Stimulated activated CD4-positive, alpha-beta T cell treated with anti-CD3 and anti-CD28 coated beads, Interleukin-2, amount 100 ng/mL, for 24 hours (primary cell): ENCODE measurements around the gene PHRF1.
A peak's percentile ranks its signal among the peaks of the same experiment; 100 is the strongest.

Experiments
- DNase-seq, 2 donors: peaks; one replicate each; pipeline ENCODE4 v3.0.0-alpha.2; 2020

The PHRF1 gene

DNA sequence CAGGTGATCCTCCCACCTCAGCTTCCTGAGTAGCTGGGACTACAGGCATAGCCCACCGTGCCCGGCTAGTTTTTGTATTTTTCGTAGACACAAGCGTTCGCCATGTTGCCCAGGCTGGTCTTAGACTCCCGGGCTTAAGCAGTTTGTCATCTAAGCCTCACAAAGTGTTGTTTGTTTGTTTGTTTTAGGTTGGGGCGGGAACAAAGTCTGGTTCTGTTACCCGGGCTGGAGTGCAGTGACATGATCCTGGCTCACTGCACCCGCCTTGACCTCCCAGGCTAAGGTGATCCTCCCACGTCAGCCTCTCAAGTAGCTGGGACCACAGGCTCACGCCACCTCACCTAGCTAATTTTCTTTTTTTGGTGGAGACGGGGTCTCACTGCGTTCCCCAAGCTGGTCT, 26.9 kb downstream of the PHRF1 start:
- DNase-seq, result no peak

DNA sequence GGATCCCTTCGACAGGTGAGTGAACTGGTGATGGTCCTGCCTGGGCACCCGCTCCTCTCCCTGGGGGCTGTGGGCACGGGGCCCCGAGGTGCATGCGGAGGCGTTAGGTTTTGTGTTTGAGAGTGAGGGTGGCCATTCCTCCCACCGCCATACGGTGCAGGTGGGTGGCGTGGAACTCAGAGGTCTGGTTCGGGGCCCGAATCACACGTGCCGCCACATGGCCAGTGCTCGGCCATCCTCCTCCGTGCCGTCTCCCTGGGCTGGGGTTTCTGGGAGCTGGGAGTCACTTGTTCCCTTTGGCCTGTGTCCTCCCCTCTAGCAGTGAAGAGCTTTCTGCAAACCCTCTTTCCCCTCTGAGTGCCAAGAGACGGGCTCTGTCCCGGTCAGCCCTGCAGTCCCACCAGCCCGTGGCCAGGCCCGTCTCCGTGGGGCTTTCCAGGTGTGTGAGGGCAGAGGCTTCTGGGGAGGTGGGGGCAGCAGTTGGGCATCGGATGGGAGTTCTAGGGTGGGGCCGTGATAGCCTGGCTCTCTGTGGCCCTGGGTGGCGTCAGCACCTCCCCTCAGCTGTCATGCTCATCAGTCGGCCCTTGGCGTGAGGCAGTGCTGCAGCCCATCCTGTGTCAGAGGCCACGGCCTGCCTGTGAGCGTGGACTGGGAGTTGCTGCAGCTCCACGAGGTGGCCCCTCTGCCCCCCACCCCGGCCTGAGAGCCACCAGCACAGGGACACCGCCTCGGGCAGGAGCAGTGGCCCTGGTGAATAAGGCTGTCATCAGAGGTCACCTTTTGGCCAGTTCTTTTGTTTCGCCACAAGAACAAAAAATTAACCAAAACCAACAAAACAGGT, 29.2 kb downstream of the PHRF1 start:
- DNase-seq, result no peak

DNA sequence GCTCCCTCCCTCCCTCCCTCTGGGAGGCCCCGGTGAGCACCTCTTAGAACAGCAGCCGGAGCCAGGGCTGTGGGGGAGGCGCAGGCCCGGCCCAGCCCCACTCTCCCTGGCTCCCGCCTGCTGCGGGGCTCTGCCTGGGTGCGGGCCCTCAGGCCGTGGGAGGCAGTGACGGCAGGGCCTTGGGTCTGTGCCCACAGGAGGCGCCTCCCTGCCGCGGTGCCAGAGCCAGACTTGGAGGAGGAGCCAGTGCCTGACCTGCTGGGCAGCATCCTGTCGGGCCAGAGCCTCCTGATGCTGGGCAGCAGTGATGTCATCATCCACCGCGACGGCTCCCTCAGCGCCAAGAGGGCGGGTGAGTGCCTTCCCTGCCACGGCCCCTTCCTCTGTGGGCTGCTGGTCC, 30.0 kb downstream of the PHRF1 start:
- no peak for DNase-seq

DNA sequence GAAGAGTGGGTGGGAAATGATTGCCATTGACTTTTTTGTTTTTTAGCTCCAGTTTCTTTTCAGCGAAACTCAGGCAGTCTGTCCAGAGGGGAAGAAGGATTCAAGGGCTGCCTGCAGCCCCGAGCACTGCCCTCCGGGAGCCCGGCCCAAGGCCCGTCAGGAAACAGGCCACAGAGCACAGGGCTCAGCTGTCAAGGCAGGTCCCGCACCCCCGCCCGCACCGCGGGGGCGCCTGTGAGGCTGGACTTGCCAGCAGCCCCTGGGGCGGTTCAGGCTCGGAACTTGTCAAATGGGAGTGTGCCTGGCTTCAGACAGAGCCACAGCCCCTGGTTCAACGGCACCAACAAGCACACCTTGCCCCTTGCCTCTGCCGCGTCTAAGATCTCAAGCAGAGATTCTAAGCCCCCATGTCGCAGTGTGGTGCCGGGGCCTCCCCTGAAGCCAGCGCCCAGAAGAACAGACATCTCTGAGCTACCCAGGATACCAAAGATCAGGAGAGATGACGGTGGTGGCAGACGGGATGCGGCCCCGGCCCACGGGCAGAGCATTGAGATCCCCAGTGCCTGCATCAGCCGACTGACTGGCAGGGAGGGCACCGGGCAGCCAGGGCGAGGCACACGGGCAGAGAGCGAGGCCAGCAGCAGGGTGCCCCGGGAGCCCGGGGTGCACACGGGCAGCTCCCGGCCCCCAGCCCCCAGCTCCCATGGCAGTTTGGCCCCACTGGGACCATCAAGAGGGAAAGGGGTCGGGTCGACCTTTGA, 30.9 kb downstream of the PHRF1 start:
- DNase-seq, result no peak

DNA sequence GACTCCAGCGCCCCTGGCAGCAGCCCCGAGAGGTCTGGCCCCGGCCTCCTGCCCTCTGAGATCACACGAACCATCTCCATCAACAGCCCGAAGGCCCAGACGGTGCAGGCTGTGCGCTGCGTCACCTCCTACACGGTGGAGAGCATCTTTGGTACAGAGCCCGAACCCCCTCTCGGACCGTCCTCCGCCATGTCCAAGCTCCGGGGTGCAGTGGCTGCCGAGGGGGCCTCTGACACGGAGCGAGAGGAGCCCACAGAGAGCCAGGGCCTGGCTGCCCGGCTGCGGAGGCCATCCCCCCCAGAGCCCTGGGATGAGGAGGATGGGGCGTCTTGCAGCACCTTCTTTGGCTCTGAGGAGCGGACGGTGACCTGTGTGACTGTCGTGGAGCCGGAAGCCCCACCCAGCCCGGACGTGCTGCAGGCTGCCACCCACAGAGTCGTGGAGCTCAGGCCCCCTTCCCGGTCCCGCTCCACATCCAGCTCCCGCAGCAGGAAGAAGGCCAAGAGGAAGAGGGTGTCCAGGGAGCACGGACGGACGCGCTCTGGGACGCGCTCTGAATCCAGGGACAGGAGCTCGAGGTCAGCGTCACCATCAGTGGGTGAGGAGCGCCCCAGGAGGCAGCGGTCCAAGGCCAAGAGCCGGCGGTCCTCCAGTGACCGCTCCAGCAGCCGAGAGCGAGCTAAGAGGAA, 31.8 kb downstream of the PHRF1 start:
- no peak for DNase-seq

DNA sequence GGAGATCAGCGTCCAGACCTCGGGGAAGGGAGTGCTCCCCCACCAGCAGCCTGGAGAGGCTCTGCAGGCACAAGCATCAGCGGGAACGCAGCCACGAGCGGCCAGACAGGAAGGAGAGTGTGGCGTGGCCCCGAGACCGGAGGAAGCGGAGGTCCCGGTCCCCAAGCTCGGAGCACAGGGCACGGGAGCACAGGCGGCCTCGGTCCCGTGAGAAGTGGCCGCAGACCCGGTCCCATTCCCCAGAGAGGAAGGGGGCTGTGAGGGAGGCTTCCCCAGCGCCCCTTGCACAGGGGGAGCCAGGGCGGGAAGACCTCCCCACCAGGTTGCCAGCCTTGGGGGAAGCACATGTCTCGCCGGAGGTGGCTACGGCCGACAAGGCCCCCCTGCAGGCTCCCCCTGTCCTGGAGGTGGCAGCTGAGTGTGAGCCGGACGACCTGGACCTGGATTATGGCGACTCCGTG, 32.6 kb downstream of the PHRF1 start:
- DNase-seq, result no peak

DNA sequence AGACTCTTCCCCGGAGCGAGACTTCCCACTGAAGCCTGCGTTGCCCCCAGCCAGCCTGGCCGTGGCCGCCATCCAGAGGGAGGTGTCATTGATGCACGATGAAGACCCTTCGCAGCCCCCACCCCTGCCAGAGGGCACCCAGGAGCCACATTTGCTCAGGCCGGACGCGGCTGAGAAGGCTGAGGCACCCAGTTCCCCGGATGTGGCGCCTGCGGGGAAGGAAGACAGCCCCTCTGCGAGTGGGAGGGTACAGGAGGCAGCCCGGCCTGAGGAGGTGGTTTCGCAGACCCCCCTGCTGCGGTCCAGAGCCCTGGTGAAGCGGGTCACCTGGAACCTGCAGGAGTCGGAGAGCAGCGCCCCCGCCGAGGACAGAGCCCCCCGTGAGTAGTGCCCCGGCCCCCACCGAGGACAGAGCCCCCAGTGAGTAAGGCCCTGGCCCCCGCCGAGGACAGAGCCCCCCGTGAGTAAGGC, 33.1 kb downstream of the PHRF1 start:
- no peak for DNase-seq

DNA sequence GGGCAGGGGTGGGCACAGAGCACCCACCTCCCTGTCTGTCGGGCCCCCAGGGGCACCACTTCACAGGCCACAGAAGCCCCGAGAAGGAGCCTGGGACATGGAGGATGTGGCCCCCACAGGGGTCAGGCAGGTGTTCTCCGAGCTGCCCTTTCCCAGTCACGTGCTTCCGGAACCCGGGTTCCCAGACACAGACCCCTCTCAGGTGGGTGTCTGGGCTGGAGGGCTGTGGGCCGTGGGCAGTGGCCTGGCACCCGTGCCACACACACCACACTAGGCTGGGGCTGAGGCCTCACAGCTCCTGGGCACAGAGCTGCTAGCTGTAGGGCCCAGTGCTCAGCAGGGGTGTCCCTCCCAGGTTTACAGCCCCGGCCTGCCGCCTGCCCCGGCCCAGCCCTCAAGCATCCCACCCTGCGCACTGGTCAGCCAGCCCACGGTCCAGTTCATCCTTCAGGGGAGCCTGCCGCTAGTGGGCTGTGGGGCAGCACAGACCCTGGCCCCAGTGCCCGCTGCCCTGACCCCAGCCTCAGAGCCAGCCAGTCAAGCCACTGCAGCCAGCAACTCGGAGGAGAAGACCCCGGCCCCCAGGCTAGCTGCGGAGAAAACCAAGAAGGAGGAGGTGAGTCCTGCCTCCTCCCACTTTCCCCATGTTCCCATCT, 34.0 kb downstream of the PHRF1 start:
- no peak for DNase-seq

DNA sequence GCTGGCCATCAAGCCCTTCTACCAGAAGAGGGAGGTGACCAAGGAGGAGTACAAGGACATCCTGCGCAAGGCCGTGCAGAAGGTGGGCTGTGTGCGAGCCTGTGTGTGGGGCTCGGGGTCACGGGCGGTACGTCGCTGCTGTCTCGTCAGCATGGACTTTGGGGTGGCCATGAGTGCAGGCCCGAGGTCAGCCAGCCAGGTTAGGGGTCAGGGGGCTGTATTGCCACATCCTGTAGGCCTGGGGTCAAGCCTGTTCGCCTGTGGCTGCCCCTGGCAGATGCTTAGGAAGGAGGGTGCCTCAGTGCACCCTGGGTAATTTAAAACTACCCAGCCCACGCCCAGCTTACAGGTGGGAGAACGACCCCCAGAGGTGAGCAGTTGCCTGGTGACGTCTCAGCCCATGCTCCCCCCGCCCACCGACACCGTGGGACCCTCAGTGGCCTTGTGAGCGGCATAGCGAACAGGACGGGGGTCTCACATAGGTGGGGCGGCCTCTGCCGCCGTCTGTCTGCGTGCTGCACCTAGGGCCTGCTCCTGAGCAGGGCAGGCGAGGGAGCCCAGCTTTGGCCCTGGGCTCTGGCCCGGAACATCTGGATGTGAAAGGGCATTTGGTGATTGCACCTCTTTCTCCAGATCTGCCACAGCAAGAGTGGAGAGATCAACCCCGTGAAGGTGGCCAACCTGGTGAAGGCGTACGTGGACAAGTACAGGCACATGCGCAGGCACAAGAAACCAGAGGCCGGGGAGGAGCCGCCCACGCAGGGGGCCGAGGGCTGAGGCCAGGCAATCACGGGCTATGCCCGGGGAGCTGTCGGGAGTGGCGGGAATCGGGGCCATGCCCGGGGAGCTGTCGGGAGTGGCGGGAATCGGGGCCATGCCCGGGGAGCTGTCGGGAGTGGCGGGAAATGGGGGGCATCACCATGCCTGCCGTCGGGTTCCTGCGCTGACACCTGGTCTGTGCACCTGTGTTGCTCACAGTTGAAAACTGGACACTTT, 35.0 kb downstream of the PHRF1 start:
- no peak for DNase-seq

DNA sequence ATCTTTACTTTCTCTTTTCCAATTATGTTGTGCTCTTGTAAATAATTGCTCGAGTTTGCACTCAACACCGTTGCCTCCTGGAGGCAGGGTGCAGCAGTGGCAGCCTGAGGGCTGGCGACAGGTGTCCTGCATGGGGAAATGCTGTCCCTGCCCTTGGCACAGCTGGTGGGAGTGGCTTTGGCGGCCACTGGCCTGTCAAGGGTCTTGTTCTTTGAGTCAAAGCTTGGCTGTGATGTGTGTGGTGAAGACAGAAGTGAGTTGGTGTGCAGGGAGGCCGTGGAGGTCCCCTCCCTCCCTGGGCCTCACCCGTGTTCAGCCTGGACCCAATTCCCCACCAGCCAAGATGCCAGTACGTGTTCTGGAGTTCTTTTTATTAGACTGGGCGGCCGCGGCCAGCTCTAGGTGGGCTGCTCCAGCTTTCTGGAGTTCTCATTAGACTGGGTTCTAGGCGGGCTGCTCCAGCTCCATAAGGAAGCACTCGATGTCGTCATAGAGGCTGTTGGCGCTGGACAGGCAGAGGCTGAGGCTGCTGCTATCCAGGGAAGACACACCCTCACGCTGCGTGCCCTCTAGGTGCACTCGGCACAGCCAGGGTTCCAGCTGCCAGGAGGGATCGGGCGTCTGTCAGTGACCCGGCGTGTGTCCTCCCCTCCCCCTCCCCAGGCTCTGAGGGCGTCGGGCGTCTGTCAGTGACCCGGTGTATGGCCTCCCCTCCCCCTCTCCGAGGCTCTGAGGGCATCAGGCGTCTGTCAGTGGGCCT, 36.1 kb downstream of the PHRF1 start:
- no peak for DNase-seq

DNA sequence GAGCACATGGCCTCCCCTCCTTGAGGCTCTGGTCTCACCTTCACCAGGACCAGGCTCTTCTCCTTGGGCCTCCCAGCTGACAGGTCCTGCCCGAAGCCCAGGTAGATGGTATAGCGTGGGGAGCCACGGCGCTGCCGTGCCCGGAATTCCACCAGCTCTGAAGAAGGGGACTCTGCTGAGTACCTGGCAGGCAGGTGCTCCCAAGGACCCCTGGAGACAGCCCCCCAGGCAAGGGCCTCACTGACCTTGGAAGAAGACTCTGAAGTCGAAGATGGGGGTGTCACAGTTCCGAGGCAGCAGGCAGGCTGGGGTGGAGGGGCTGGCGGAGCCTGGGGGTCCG, 36.7 kb downstream of the PHRF1 start:
- DNase-seq, result no peak

DNA sequence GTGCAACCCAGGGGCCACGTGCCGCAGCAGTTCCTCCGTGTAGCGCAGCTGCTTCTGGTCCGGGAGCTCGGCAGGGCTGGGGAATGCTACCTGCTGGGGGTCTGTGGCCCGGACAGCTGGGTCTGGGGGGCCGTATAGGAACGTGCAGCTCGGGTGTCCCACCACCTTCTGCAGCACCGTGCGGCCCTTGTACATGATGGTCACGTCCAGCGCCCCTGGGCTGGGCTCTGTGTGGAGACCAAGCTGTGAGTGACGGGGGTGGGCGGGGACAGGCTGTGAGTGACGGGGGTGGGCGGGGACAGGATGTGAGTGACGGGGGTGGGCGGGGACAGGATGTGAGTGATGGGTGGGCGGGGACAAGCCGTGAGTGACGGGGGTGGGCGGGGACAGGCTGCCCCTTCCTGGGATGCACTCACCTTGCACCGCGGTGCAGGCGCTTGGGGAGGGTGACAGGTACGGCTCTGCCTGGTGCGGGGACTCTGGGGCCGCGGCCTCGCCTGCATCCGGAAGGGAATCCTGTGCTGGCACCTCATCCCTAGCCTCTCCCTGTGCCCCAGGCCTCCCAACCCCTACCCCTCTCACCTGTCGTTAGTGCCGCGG, 37.2 kb downstream of the PHRF1 start:
- peak; percentile 82 to 85 for DNase-seq

DNA sequence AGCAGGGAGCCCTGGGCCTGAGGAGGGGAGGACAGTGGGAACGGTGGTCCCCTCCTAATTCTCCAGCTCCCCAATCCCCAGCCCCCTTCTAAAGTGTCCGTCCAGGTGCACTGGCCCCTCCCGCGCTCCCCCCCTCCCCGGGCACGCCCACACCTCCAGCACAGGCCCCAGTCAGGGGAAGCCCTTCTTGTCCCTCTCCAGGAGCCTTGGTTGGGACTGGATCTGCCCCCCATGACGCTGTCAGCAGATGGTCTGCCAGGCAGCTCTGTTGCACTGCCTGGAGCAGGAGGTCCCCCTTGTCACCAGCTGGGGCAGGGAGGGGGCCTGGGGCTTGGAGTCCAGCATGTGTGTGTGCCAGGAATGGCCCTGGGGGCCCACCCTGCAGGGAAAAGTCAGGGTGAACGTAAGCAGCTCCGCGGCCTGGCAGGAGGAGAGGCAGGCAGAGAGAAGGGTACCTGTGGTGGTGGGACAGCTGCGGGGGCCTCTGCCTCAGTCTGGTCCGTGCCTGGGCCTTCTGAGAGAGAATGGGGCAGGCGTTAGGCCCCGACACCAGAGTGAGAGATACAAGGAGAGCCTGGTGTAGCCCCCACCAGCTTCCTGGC, 37.9 kb downstream of the PHRF1 start:
- DNase-seq, result no peak

DNA sequence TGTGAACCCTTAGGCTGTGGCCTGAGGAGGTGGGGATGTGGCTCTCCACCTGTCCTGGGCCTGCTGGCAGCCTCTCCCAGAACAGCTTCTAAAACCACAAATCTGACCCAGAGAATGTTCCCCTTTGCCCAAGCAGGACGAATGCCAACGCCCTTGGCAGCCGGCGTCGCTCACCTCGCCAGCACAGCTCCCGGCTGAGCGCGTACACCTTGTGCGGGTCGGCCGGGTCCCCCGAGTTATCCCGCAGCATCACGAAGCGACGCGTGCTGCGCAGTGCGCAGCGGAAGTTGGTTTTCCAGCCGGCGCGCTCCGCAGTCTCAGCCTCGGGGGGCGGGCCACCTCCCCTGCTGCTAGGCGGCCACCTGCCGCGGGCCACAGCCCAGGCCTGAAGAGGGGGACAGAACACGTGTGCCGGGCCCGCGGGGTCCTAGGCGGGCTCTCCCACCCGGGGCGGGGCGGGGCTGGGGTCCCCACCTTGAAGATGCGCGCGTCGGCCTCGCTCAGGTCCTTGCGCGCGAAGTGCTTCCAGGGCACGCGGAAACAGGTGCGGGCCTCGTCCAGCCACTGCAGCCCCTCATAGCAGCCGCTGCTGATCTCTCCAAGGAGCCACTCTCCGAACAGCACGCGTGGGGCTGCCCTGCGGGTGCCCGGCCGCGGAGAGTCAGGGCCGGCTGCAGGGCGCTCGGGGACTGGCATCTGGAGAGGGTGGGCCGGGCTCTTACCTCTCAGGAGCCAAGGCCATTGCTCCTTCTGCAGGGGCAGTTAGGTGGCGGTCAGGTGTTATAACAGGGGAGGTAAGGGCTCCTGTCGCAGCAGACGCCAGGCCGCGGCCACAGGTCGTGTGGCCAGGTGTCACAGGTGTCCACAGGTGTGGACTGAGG, 38.6 kb downstream of the PHRF1 start:
- no peak for DNase-seq

DNA sequence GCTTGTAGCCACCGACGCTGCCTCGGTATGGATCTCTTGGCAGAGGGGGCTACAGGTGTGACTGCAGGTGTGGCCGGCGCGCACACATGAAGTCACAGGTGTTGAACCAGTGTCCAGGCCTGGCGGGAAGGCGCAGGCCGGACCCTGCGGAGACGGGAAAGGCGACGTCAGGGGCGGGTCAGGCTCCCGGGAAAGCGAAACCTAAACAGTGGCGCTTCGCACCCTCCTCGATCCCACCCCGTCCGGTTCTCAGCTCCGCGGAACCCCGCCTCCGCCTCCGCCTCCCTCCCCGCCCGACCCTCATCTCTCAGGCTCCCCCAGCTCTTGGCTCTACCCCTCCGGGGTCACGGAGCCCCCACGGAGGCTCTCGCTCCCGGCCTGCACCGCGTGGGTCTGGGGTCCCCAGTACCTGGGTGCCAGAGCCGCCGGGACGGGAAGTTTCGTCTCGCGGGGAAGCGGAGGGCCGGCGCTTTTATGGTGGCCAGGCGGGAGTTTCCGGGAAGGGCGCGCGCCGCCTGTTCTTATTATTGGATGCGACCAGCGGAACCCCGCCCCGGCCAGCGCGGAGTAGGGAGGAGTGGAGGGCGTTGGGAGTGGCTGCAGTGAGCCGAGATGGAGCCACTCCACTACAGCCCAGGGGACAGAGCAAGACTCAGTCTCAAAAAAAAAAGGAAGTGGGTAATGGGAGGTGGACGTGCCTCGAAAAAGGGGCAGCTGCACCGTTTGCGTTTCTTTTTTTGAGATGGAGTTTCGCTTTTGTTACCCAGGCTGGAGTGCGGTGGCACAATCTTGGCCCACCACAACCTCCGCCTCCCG, 39.4 kb downstream of the PHRF1 start, which contains the start of gene IRF7:
TSS of gene IRF7 (minus strand) at position 447 of the 816 bp plus-strand sequence. CDS start 586 bp downstream, outside the sequence.
- peak; percentile 85 to 89 for DNase-seq

DNA sequence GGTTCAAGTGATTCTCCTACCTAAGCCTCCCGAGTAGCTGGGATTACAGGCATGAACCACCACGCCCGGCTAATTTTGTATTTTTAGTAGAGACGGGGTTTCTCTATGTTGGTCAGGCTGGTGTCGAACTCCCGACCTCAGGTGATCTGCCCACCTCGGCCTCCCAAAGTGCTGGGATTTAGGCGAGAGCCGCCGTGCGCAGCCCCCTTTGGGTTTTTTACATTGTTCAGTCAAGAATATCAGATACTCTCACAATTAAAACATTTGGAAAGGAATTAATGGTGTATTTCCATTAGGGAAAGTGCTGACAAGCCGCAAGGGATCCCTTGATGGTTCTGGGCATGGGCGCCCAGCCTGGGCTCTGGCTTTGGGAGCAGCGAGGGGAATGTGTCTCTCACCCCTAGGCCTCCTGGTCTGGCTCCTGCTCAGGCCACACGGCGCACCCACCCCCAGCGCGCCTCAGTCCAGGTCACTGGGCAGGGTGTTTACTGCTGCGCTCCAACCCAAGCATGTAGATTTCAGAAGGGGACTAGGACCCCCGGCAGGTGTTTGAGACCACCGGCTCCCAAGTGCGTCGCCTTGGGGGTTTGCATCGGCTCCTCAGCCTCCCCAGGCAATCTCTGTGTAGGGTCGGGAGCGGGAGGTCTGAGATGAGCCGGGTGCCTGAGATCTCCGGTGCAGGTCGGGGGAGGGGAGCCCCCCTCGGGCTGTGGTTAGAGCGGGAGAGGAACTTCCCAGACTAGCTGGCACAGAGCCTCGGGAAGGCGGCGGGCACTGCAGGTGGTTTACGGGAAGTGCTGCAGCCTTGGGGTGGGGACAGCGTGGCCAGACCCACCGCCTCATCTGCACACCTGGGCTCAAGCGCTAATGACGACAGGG, 40.3 kb downstream of the PHRF1 start:
- DNase-seq, result no peak
